Lower lobe of right lung (tissue), 2 donors: Measurements from ENCODE around the gene SQOR. TPM values are rescaled to one million over a fixed set of nuclear protein-coding genes. Genes with fewer than 3 reads are reported as not detected.
"Not testable (repeated sequence)": the region's sequence is repeated elsewhere in the genome, so short reads cannot be mapped to it uniquely, and the experiment has no call there.

Source experiments
- ATAC-seq, 2 donors: fragments of 200-7000 bp; cut with Tn5 transposase; one replicate each; pipeline ENCODE4 v1.9.1; 2020 to 2022; ENCODE audit warnings: mild to moderate bottlenecking in 2 of 2, moderate library complexity in 2 of 2
- DNase-seq: peaks from one replicate; pipeline ENCODE4 v3.0.0-alpha.2; 2020
- H3K27ac ChIP-seq: fragments of 200-600 bp; one replicate; pipeline ENCODE4 v1.8.0; 2022
- H3K27me3 ChIP-seq: fragments of 200-600 bp; one replicate; pipeline ENCODE4 v1.8.0; 2022; ENCODE audit warnings: low read depth
- H3K36me3 ChIP-seq: fragments of 200-600 bp; one replicate; pipeline ENCODE4 v1.8.0; 2022; ENCODE audit warnings: mild to moderate bottlenecking
- H3K4me1 ChIP-seq: fragments of 200-600 bp; one replicate; pipeline ENCODE4 v1.8.0; 2022
- H3K4me3 ChIP-seq: fragments of 200-600 bp; one replicate; pipeline ENCODE4 v1.8.0; 2022; ENCODE audit warnings: mild to moderate bottlenecking
- H3K9me3 ChIP-seq: fragments of 200-600 bp; one replicate; pipeline ENCODE4 v1.8.0; 2022
- intact Hi-C: fragments of 100-400 bp; cut with DNase I; formaldehyde crosslinking; loops from one replicate; pipeline ENCODE4 v1.11.0; 2022
- total RNA-seq: library from RNA; stranded (reverse); fragmentation: NEBNext Ultra II Directional; extraction: Animal tissue kit (Norgen Biotek cat#: 25700); gene quantifications from one replicate; pipeline ENCODE4 v1.2.1, GENCODE V29; 2021
- TF ChIP-seq, protein P1 (sequence below): fragments of 200-600 bp; IDR thresholded peaks from one replicate; pipeline ENCODE4 v1.8.0; 2022; ENCODE audit warnings: antibody characterized with exemption, mild to moderate bottlenecking
- donor health status: DM: no; HTN: yes; CAD: no; lungs with severe emphysema.

Gene SQOR
- total RNA-seq, 1 donor from 2014 or later = 97.1 TPM

DNA sequence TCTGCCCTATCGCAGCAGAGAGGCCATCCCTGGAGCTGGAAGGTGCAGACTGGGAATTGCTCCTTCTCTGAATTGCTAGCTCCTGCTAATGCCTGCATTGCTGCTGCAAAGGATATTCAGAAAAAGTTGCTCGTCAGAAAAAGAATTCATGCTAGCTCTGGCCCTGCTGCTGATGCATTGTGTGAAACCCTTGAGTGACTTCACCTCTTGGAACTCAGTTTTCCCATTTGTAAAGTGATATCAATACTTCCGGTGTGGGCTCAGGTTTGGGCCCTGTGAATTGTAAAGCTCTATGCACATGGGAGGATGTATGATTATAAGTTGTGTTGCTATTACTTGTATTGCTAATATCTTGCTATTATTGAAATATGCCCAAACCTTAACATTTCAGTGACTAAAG lies 11.4 kb downstream of the SQOR start:
- Histone ChIP-seq H3K36me3 (no peaks in the 10 kb centered on the region), H3K27ac (peak overlapping the region; percentile 73), H3K9me3 (no peaks in the 10 kb centered on the region), H3K27me3 (no peaks in the 10 kb centered on the region), H3K4me1 (peaks cover 83% of the 10 kb centered on the region), H3K4me3 (no peak overlapping the region)
- DNase-seq (no peak), ATAC-seq (no peak)
- intact Hi-C loops = no loop called here
- TF ChIP-seq, protein P1, sequence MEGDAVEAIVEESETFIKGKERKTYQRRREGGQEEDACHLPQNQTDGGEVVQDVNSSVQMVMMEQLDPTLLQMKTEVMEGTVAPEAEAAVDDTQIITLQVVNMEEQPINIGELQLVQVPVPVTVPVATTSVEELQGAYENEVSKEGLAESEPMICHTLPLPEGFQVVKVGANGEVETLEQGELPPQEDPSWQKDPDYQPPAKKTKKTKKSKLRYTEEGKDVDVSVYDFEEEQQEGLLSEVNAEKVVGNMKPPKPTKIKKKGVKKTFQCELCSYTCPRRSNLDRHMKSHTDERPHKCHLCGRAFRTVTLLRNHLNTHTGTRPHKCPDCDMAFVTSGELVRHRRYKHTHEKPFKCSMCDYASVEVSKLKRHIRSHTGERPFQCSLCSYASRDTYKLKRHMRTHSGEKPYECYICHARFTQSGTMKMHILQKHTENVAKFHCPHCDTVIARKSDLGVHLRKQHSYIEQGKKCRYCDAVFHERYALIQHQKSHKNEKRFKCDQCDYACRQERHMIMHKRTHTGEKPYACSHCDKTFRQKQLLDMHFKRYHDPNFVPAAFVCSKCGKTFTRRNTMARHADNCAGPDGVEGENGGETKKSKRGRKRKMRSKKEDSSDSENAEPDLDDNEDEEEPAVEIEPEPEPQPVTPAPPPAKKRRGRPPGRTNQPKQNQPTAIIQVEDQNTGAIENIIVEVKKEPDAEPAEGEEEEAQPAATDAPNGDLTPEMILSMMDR = no peak

DNA sequence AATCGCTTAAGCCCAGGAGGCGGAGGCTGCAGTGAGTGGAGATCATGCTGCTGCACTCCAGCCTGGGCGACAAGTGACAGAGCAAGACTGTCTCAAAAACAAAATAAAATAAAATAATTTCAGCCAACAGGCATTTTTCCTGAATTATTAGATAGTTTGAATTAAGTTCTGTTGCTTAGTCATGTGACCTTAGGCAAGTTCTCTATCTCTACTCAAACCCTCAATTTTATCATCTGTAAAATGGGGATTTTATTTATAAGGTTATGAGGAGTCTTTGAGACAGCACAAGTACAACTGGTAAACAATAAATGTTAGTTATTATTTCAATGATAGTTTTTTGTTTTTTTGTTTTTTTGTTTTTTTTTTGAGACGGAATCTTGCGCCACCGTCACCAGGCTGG lies 13.0 kb downstream of the SQOR start:
- no peaks in the 10 kb centered on the region for H3K36me3 ChIP-seq
- TF ChIP-seq, protein P1 = no peak
- no peaks in the 10 kb centered on the region for H3K27me3 ChIP-seq
- no peak overlapping the region for H3K4me3 ChIP-seq
- DNase-seq (no peak), ATAC-seq (no peak)
- H3K4me1 ChIP-seq = peaks cover 67% of the 10 kb centered on the region
- H3K27ac ChIP-seq = no peak overlapping the region
- intact Hi-C loops = no loop called here
- H3K9me3 ChIP-seq = no peaks in the 10 kb centered on the region

DNA sequence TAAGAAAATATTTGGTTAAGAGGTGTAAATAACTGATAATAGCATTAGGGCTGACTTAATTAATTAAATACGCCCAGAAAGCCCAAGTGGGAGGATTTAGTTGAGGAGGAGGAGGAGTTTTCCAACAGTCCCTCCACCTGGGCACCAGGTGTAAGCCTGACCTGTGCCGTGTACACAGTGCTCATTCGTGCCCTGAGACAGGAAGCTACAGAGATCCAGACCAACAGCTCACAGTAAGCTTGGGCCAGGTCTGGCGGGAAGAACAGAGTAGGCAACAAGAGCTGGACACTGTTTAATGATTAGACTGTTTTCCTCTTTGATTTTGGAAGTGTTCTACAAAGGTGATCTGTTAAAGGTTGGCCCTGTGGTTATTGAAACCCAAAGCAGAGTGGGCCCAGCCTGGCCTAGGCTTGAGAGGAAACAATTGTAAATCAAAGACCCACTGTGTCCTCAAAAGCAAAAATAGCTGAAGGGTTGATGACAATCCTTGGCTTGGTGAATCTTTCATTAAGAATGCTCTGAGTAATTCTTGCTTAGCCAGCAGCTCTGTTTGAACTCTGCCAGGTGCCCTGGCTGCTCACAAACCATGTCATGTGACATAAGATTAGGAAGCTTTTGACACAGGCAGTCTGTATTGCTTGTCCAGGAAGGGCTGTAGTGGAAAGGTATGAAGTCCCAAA lies 13.8 kb downstream of the SQOR start:
- no peaks in the 10 kb centered on the region for H3K9me3 ChIP-seq
- H3K27ac ChIP-seq = peak overlapping the region; percentile 25
- peak; percentile 57 to 73 for ATAC-seq
- DNase-seq = no peak
- TF ChIP-seq, protein P1 = no peak
- intact Hi-C loops = no loop called here
- H3K27me3 ChIP-seq = no peaks in the 10 kb centered on the region
- no peak overlapping the region for H3K4me3 ChIP-seq
- no peaks in the 10 kb centered on the region for H3K36me3 ChIP-seq
- H3K4me1 ChIP-seq = peaks cover 67% of the 10 kb centered on the region

DNA sequence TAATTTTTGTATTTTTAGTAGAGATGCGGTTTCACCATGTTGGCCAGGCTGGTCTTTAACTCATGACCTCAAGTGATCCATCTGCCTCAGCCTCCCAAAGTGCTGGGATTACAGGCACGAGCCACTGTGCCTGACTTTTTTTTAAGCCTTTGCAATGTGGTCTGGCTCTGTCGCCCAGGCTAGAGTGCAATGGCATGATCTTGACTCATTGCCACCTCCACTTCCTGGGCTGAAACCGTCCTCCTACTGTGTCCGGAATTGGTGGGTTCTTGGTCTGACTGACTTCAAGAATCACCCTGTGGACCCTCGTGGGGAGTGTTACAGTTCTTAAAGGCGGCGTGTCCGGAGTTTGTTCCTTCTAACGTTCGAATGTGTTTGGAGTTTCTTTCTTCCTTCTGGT lies 15.2 kb downstream of the SQOR start:
- H3K4me3 ChIP-seq, H3K9me3 ChIP-seq, DNase-seq, H3K36me3 ChIP-seq, ATAC-seq, intact Hi-C loops, H3K27me3 ChIP-seq: not testable (repeated sequence)
- peak overlapping the region; percentile 8 for H3K27ac ChIP-seq
- peaks cover 60% of the 10 kb centered on the region for H3K4me1 ChIP-seq

DNA sequence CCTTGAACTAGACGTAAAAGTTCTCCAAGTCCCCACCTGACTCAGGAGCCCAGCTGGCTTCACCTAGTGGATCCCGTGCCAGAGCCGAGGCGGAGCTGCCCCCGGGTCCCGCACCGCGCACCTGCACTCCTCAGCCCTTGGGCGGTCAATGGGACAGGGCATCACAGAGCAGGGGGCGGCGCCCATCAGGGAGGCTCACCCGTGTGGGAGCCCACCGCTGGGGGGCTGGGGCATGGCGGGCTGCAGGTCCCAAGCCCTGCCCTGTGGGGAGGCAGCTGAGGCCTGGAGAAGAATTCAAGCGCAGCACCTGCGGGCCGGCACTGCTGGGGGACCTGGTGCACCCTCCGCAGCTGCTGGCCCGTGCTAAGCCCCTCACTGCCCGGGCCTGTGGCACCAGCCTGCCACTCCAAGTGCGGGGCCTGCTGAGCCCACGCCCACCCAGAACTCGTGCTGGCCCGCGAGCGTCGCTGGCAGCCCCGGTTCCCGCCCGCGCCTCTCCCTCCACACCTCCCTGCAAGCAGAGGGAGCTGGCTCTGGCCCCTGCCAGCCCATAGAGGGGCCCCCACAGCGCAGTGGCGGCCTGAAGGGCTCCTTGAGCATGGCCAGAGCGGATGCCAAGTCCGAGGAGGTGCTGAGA lies 16.2 kb downstream of the SQOR start:
- Histone ChIP-seq H3K36me3 (no peaks in the 10 kb centered on the region), H3K9me3 (no peaks in the 10 kb centered on the region), H3K4me3 (no peak overlapping the region), H3K27ac (no peak overlapping the region), H3K27me3 (no peaks in the 10 kb centered on the region), H3K4me1 (peaks cover 50% of the 10 kb centered on the region)
- intact Hi-C loops = no loop called here
- TF ChIP-seq, protein P1 = no peak
- DNase-seq (no peak), ATAC-seq (peak in 1 of 2 donors; percentile 7)

DNA sequence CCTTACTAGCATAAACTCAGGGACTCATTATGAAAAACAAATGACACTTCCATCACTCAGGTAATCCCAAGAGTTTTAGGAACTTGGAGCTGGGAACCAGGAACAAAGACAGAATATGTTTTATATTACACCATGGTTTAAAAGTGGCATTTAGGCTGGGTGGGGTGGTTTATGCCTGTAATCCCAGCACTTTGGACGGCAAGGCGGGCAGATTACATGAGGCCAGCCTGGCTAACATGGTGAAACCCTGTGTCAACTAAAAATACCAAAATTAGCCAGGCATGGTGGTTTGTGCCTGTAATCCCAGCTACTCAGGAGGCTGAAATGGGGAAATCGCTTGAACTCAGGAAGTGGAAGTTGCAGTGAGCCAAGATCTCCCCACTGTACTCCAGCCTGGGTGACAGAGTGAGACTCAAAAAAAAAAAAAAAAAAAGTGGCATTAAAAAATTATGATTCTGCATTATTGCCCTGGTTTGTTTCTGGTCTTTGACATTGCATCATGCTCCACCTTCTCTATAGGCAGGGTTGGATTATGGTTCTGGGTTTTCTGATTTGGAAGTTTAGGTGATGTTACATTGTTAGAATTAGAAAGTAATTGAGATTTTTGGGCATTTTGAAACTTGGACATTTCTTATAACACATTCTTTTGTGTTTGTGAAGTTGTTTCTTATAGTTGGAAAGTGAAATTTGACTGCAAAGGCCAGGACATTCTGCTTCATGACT lies 19.0 kb downstream of the SQOR start:
- Histone ChIP-seq H3K4me3 (no peak overlapping the region), H3K27me3 (no peaks in the 10 kb centered on the region), H3K9me3 (no peaks in the 10 kb centered on the region), H3K27ac (peak overlapping the region; percentile 39), H3K36me3 (no peaks in the 10 kb centered on the region), H3K4me1 (peaks cover 42% of the 10 kb centered on the region)
- ATAC-seq = peak; percentile 51 to 62
- TF ChIP-seq, protein P1 = no peak
- DNase-seq = no peak
- intact Hi-C loops = no loop called here
